KMS-11 (cell line): ENCODE results near the gene CMTM2.
"Not testable (repeated sequence)": the region's sequence is repeated elsewhere in the genome, so short reads cannot be mapped to it uniquely, and the experiment has no call there.

Source experiments
- H2AFZ ChIP-seq: fragments of 200-600 bp; sonication (generic); 2 replicates; pipeline ENCODE4 v1.6.1; 2016; ENCODE audit warnings: antibody characterized with exemption, mixed run types, low read depth
- H3K27ac ChIP-seq: fragments of 200-600 bp; sonication (generic); 2 replicates; pipeline ENCODE4 v1.6.1; 2016; ENCODE audit warnings: mild to moderate bottlenecking, mixed run types
- H3K27me3 ChIP-seq: fragments of 200-600 bp; sonication (generic); 2 replicates; pipeline ENCODE4 v1.6.1; 2017; ENCODE audit warnings: mild to moderate bottlenecking, low read depth, mixed run types, moderate library complexity; ENCODE audit not compliant: insufficient read depth
- H3K36me3 ChIP-seq: fragments of 200-600 bp; sonication (generic); 2 replicates; pipeline ENCODE4 v1.6.1; 2017; ENCODE audit warnings: mild to moderate bottlenecking, mixed run types; ENCODE audit not compliant: insufficient read depth
- H3K4me1 ChIP-seq: fragments of 200-600 bp; sonication (generic); 2 replicates; pipeline ENCODE4 v1.6.1; 2016; ENCODE audit warnings: mild to moderate bottlenecking, low read depth, mixed run types; ENCODE audit not compliant: poor library complexity, severe bottlenecking
- H3K4me2 ChIP-seq: fragments of 200-600 bp; sonication (generic); 2 replicates; pipeline ENCODE4 v1.7.0; 2016; ENCODE audit warnings: mild to moderate bottlenecking, mixed run types
- H3K4me3 ChIP-seq: fragments of 200-600 bp; sonication (generic); IDR thresholded peaks from 2 replicates; pipeline ENCODE4 v1.6.1; 2017; ENCODE audit warnings: low read depth, low read length, mixed read lengths; ENCODE audit not compliant: insufficient read depth
- H3K79me2 ChIP-seq: fragments of 200-600 bp; sonication (generic); 2 replicates; pipeline ENCODE4 v1.6.1; 2016; ENCODE audit warnings: low read depth, mixed run types; ENCODE audit not compliant: insufficient read depth
- H3K9ac ChIP-seq: fragments of 200-600 bp; sonication (generic); 2 replicates; pipeline ENCODE4 v1.6.1; 2016; ENCODE audit warnings: mild to moderate bottlenecking, mixed run types
- H4K20me1 ChIP-seq: fragments of 200-600 bp; sonication (generic); 2 replicates; pipeline ENCODE4 v1.6.1; 2016; ENCODE audit warnings: mild to moderate bottlenecking, mixed run types; ENCODE audit not compliant: insufficient read depth
- TF ChIP-seq, protein P1 (sequence below): fragments of 200-600 bp; sonication (generic); conservative IDR thresholded peaks from 2 replicates; pipeline ENCODE4 v1.6.1; 2017; ENCODE audit warnings: low read depth, mild to moderate bottlenecking, antibody characterized with exemption, low read length, moderate library complexity, mixed read lengths

CMTM2 gene

DNA sequence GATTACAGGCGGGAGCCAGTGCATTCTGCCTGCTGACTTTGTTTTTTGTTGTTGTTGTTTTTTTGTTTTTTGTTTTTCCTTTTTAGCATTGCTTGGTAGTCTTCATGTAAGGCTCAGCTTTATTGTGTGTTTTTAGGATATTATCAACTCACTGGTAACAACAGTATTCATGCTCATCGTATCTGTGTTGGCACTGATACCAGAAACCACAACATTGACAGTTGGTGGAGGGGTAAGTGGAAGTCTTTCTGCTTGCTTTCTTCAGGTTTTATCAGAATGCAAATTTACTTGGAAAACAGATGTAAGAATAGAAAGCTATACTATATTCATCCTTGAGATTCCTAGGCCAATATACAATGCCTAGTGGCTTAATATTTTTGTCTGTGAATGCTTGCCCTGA, 16.3 kb upstream of the CMTM2 start:
- H3K4me3 ChIP-seq = no peak overlapping the region
- no peak overlapping the region for H3K4me2 ChIP-seq
- H3K27ac ChIP-seq = no peak overlapping the region
- H2AFZ ChIP-seq = no peak overlapping the region
- peaks cover 18% of the 10 kb centered on the region; the same call in 1 of the 2 replicates for H3K79me2 ChIP-seq
- H3K9ac ChIP-seq = no peak overlapping the region
- H3K27me3 ChIP-seq = no peaks in the 10 kb centered on the region
- TF ChIP-seq, protein P1, sequence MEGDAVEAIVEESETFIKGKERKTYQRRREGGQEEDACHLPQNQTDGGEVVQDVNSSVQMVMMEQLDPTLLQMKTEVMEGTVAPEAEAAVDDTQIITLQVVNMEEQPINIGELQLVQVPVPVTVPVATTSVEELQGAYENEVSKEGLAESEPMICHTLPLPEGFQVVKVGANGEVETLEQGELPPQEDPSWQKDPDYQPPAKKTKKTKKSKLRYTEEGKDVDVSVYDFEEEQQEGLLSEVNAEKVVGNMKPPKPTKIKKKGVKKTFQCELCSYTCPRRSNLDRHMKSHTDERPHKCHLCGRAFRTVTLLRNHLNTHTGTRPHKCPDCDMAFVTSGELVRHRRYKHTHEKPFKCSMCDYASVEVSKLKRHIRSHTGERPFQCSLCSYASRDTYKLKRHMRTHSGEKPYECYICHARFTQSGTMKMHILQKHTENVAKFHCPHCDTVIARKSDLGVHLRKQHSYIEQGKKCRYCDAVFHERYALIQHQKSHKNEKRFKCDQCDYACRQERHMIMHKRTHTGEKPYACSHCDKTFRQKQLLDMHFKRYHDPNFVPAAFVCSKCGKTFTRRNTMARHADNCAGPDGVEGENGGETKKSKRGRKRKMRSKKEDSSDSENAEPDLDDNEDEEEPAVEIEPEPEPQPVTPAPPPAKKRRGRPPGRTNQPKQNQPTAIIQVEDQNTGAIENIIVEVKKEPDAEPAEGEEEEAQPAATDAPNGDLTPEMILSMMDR = no peak
- H3K4me1 ChIP-seq = peaks cover 6% of the 10 kb centered on the region
- no peaks in the 10 kb centered on the region for H4K20me1 ChIP-seq
- H3K36me3 ChIP-seq = no peaks in the 10 kb centered on the region

DNA sequence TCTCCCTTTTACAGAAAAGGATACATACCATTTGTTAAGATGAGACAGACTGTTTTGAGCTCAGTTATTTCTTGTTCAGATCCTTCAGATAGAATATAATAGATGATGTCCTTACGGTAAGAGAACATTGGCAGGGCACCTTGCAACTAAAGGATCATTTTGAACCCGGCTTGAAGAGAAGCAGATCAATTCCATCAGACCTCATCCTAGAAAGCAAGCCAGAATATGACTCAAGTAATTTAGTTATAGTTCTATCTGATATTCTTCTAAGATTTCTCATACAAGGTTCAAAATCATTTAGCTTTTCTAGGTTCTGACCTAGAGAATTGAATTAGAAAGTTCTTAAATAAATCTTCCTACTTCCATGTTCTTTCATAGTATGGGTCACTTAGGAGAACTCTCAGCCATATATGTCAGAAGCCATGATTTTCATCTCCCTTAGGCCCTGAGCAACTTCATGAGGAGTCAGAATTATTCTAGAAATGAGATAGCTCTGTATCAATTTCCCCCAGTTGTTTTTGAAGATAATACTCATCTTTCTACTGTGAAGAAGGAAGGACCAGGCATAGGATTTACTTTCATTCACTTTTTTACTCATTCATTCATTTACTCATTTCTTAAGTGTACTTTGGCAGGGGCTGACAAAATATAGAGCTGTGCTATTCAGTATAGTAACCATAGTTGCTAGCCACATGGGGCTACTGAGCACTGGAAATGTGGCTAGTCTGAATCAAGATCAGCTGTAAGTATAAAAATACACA, 15.5 kb upstream of the CMTM2 start:
- TF ChIP-seq, protein P1 = no peak
- Histone ChIP-seq H3K4me1 (peaks cover 5% of the 10 kb centered on the region), H3K79me2 (peaks cover 10% of the 10 kb centered on the region; the same call in 1 of the 2 replicates), H3K27me3 (no peaks in the 10 kb centered on the region), H4K20me1 (no peaks in the 10 kb centered on the region), H3K27ac (no peak overlapping the region), H3K36me3 (no peaks in the 10 kb centered on the region), H3K4me3 (no peak overlapping the region), H2AFZ (no peak overlapping the region), H3K9ac (no peak overlapping the region), H3K4me2 (no peak overlapping the region)

DNA sequence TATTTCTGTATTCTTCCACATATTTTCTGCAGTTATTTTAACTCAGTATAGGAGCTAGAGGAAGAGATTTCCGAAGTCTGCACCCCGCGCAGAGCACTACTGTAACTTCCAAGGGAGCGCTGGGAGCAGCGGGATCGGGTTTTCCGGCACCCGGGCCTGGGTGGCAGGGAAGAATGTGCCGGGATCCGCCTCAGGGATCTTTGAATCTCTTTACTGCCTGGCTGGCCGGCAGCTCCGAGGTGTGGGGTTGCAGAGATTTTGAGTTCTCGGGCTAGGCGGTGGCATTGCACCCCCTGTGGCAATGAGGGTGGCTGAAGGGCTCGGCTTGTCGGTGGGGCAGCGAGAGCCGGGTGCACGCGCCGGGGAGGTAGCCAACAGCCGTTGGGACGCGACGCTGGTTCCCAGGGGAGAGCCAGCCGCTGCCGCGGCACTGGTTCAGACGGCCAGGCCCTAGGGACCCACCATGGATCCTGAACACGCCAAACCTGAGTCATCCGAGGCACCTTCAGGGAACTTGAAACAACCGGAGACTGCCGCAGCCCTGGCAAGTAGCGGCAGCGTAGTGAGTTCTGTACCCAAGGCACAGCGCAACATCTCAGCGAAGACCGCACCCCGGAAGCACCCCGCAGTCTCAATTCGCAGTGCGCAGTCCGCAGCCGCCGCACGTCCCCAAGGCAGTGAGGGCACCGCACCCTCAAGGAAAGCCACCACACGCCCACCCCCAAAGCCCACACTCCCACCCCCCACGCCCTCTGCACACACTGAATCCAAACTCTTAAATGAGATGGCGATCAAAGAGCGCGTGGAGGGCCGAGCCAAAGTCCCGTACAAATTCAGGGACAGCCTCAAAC, 13.0 kb upstream of the CMTM2 start, which contains the start of gene CMTM1:
TSS of gene CMTM1 (plus strand) at position 389 of the 851 bp plus-strand sequence. CDS start at position 464, 75 bp downstream.
- no peaks in the 10 kb centered on the region for H3K36me3 ChIP-seq
- H3K27ac ChIP-seq = no peak within 1 kb of the TSS
- H2AFZ ChIP-seq = no peak within 1 kb of the TSS
- no peaks in the 10 kb centered on the region for H3K27me3 ChIP-seq
- H3K9ac ChIP-seq = no peak within 1 kb of the TSS
- TF ChIP-seq, protein P1 = no peak
- no peaks in the 10 kb centered on the region for H3K4me1 ChIP-seq
- no peaks in the 10 kb centered on the region for H4K20me1 ChIP-seq
- no peak within 1 kb of the TSS for H3K4me2 ChIP-seq
- no peaks in the 10 kb centered on the region for H3K79me2 ChIP-seq
- H3K4me3 ChIP-seq = no peak within 1 kb of the TSS

DNA sequence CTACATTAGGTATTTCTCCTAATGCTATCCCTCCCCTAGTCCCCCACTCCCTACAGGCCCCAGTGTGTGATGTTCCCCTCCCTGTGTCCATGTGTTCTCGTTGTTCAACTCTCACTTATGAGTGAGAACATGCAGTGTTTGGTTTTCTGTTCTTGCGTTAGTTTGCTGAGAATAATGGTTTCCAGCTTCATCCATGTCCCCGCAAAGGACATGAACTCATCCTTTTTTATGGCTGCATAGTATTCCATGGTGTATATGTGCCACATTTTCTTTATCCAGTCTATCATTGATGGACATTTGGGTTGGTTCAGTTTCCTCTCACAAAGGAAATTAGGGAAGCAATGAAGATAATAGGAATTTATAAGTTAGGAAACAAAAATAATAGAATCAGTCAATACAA, 12.0 kb upstream of the CMTM2 start:
- H2AFZ ChIP-seq, H3K36me3 ChIP-seq, H3K27me3 ChIP-seq, H3K4me2 ChIP-seq, H3K79me2 ChIP-seq, H3K9ac ChIP-seq, H4K20me1 ChIP-seq, H3K4me3 ChIP-seq, H3K4me1 ChIP-seq, H3K27ac ChIP-seq: not testable (repeated sequence)
